ENCODE measurements around the gene RAD1. TPM values are rescaled to one million over a fixed set of nuclear protein-coding genes. Genes with fewer than 3 reads are reported as not detected.

The RAD1 gene
- 32.3 to 39.0 TPM (median 35.7 TPM) in 5 replicates for total RNA-seq (2022; extraction: Qiagen RNA extraction)

GRCh38 chr5:34915139-34915855, at the start of gene RAD1, which contains the start of gene BRIX1:
Gene RAD1 (minus strand): TSS chr5:34915504. CDS start chr5:34914892, 612 bp downstream.
Gene BRIX1 (plus strand): TSS chr5:34915711. CDS start chr5:34915739, 28 bp downstream.

GRCh38 chr5:34929134-34929719, 13.9 kb upstream of the RAD1 start, which contains the start of gene DNAJC21:
Gene DNAJC21 (plus strand): TSS chr5:34929559. CDS start chr5:34929820, 261 bp downstream.

Other genes with a start within 250 kb of the RAD1 start
- gene TTC23L, start 76.3 kb downstream of the RAD1 start, total RNA-seq (2022; extraction: Qiagen RNA extraction), result 0.13 to 0.70 TPM (median 0.23 TPM) in 3 of 5 replicates, not detected in the others
- gene BRIX1, start 207 bp upstream of the RAD1 start, total RNA-seq (2022; extraction: Qiagen RNA extraction), result 50.6 to 56.0 TPM (median 53.4 TPM) in 5 replicates
- 24.5 to 34.6 TPM (median 26.9 TPM) in 5 replicates for gene DNAJC21, start 14.1 kb upstream of the RAD1 start, total RNA-seq (2022; extraction: Qiagen RNA extraction)
- gene AGXT2, start 132.4 kb upstream of the RAD1 start, total RNA-seq (2022; extraction: Qiagen RNA extraction), result not detected in 5 replicates